ENCODE results near the gene OR6B2. TPM values are rescaled to one million over a fixed set of nuclear protein-coding genes. Genes with fewer than 3 reads are reported as not detected.

Gene OR6B2
- total RNA-seq, 4 donors from 2014 or later, result not detected

DNA sequence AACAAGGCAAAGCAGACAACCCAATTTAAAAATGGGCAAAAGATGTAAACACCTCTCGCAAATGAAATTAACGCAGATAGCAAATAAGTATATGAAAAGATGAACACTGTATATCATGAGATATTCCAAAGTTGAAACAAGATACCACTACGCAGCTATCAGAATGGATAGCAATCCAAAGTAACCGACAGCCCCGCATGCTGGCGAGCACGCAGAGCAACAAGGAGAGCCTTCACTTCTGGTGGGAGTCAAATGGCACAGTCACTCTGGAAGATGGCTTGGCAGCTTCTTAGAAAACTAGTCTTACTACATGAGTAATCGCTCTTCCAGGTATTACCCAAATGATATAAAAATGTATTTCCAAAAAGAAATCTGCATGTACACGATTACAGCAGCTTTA is 6.4 kb downstream of the OR6B2 start:
- H3K36me3 ChIP-seq, result peaks cover 12 to 25% (median 13%) of the 10 kb centered on the region in 3 donors
- intact Hi-C loops (cut with DNase I), result no loop called here
- 70 to 73% methylated on average over 9 of the region's 9 CpGs for WGBS, 2 donors
- peak overlapping the region in 2 of 4 donors; percentile 76 to 97 for H3K4me3 ChIP-seq
- DNase-seq, result no peak
- TF ChIP-seq, protein P1, sequence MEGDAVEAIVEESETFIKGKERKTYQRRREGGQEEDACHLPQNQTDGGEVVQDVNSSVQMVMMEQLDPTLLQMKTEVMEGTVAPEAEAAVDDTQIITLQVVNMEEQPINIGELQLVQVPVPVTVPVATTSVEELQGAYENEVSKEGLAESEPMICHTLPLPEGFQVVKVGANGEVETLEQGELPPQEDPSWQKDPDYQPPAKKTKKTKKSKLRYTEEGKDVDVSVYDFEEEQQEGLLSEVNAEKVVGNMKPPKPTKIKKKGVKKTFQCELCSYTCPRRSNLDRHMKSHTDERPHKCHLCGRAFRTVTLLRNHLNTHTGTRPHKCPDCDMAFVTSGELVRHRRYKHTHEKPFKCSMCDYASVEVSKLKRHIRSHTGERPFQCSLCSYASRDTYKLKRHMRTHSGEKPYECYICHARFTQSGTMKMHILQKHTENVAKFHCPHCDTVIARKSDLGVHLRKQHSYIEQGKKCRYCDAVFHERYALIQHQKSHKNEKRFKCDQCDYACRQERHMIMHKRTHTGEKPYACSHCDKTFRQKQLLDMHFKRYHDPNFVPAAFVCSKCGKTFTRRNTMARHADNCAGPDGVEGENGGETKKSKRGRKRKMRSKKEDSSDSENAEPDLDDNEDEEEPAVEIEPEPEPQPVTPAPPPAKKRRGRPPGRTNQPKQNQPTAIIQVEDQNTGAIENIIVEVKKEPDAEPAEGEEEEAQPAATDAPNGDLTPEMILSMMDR (IDR thresholded peaks at IDR 0.05), result no peak
- TF ChIP-seq POLR2A (IDR thresholded peaks at IDR 0.05), result no peak
- no peaks in the 10 kb centered on the region for H3K27me3 ChIP-seq
- no peak overlapping the region for H3K27ac ChIP-seq
- H3K4me1 ChIP-seq, result peaks cover 9 to 33% (median 14%) of the 10 kb centered on the region in 3 donors
- H3K9me3 ChIP-seq, result no peaks in the 10 kb centered on the region

DNA sequence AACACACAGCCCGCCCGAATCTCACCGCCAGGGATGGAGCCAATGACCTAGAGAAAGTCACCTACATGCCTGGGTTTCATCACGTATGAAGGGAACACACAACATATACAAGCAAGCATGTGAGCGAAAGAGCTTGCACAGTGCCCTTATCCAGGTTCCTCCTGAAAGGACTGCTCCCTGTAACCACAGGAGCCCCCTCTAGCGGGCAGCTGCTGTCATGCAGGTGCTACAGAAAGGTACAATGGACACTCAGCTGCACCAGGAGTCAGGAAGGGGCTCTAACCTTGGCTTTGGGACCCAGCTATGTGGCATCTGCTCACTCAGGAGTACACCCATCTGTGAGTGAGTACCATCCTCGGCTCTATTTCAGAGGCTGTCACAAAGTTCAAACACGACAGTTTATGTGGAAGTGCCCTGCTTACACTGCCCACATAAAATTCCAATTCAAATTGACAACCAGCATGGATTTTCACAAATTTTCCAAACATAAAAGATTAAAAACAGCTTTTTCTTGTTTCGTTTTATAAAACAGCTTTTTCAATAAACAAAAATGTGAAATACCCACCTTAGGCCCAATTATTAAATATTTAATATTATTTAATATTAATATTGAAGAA is 8.6 kb downstream of the OR6B2 start:
- 39 to 58% methylated on average over 3 to 9 of the region's 9 CpGs for WGBS, 2 donors

DNA sequence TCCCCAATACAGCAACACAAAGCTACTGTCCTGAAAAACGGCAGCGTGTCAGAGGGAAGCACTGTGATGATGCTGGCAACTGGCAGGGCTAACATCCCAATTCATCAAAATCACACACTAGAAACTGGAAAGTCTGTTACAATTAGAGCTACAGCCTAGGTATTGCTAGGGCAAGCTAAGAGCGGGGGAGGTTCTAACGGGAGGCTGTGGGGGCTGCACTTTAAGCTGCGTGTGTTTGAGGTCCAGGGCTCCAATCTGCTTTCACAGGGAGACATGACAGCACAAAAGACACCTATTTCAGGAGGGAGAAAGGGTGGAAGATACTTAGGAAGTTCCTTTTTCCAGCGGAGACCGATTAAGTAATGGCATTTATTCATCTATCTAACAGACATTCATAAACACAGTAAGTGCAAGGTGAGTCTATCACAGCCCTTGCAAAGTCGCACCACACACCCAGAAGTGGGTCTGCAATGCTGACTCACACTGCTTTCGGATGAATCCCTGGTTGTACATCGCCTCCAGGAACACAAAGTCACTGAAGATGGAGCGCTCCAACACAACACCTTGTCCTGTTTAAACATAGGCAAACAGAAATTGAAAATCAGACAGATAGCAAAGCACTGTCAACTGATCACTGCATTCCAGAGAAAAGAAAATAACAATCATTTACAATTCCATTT is 12.0 kb downstream of the OR6B2 start:
- Histone ChIP-seq H3K4me3 (no peak overlapping the region), H3K4me1 (peaks cover 0 to 17% (median under 1%) of the 10 kb centered on the region in 3 donors), H3K27me3 (no peaks in the 10 kb centered on the region), H3K36me3 (peaks cover 39 to 81% (median 49%) of the 10 kb centered on the region in 3 donors), H3K27ac (no peak overlapping the region), H3K9me3 (no peaks in the 10 kb centered on the region)
- intact Hi-C loops (cut with DNase I), result no loop called here
- DNase-seq, result no peak
- 92 to 94% methylated on average over 9 of the region's 11 CpGs for WGBS, 2 donors
- TF ChIP-seq, protein P1 (IDR thresholded peaks at IDR 0.05), result no peak
- TF ChIP-seq POLR2A (IDR thresholded peaks at IDR 0.05), result no peak

More for the DNA sequence above, 8.6 kb downstream of the OR6B2 start:
- intact Hi-C loops (cut with DNase I), result no loop called here
- Histone ChIP-seq H3K4me1 (peaks cover 9 to 33% (median 14%) of the 10 kb centered on the region in 3 donors), H3K36me3 (peaks cover 25 to 47% (median 32%) of the 10 kb centered on the region in 3 donors), H3K27ac (no peak overlapping the region), H3K9me3 (no peaks in the 10 kb centered on the region), H3K4me3 (no peak overlapping the region), H3K27me3 (no peaks in the 10 kb centered on the region)
- TF ChIP-seq, protein P1 (IDR thresholded peaks at IDR 0.05), result peak; percentile 41 to 76 (median 62)
- no peak for TF ChIP-seq POLR2A (IDR thresholded peaks at IDR 0.05)
- no peak for DNase-seq

DNA sequence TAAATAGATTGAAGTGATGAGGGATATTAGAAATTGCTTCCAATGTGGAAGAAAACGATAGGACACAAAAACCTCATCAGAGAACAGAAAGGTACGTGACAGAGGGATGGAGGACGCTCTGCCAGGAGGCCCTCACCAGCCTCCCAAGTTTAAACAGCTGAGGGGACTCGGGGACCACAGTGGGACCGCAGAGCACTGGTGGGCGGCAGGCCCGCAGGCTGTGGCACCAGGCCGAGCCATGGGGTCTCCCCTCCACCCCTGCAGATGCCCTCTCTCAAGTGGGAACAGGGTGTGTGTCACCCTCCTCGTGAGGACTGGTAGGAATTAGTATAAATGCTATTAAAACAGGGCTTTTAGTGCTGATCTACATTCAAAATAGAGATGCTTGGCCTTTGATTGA is 15.9 kb downstream of the OR6B2 start:
- intact Hi-C loops (cut with DNase I), result no loop called here
- H3K27me3 ChIP-seq, result no peaks in the 10 kb centered on the region
- no peak overlapping the region for H3K27ac ChIP-seq
- no peaks in the 10 kb centered on the region for H3K9me3 ChIP-seq
- TF ChIP-seq POLR2A (IDR thresholded peaks at IDR 0.05), result no peak
- TF ChIP-seq, protein P1 (IDR thresholded peaks at IDR 0.05), result no peak
- H3K4me1 ChIP-seq, result no peaks in the 10 kb centered on the region
- WGBS, 2 donors, result 93 to 96% methylated on average over 9 of the region's 9 CpGs
- H3K36me3 ChIP-seq, result peaks cover 42 to 100% (median 45%) of the 10 kb centered on the region in 3 donors
- DNase-seq, result no peak
- no peak overlapping the region for H3K4me3 ChIP-seq

DNA sequence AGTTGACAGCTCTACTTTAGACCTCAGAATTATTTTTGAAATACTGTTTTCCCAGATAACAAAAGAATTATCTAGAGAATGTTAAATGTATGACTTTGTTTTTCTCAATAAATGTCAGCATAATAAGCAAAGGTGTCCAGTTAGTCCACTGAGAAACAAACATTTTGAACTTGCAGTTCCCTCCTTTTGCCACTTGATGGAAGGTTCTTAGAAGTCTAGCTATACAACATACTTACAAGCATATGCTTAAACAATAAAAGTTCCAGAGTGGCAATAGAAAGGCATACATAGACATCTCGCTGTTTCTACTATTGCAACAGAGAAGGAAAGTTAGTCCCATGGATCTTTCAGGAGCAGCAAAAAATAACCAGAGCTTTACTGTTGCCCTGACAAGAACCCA is 16.9 kb downstream of the OR6B2 start:
- 90 to 94% methylated on average over 1 of the region's 1 CpG for WGBS, 2 donors
- TF ChIP-seq, protein P1 (IDR thresholded peaks at IDR 0.05), result peak in 3 of 6 experiments; percentile 21 to 46 (median 31)
- no peak for TF ChIP-seq POLR2A (IDR thresholded peaks at IDR 0.05)
- H3K36me3 ChIP-seq, result peaks cover 33 to 100% (median 46%) of the 10 kb centered on the region in 3 donors
- intact Hi-C loops (cut with DNase I), result no loop called here
- H3K27me3 ChIP-seq, result no peaks in the 10 kb centered on the region
- no peak for DNase-seq
- no peaks in the 10 kb centered on the region for H3K9me3 ChIP-seq
- no peaks in the 10 kb centered on the region for H3K4me1 ChIP-seq
- H3K4me3 ChIP-seq, result no peak overlapping the region
- H3K27ac ChIP-seq, result no peak overlapping the region

Measured in esophagus squamous epithelium (tissue), 5 donors.